K562 (cell line): ENCODE data around the gene LAG3. TPM values are rescaled to one million over a fixed set of nuclear protein-coding genes. Genes with fewer than 3 reads are reported as not detected.

Source experiments
- C11orf30 ChIP-seq: fragments of 450-650 bp; IDR thresholded peaks from 2 replicates; pipeline ENCODE4 v1.6.1; 2016; ENCODE audit warnings: low read depth, mild to moderate bottlenecking
- FOS ChIP-seq: IDR thresholded peaks from 3 replicates; pipeline ENCODE4 v1.6.1; 2011; ENCODE audit not compliant: insufficient read length; ENCODE audit errors: extremely low read depth
- SAP30 ChIP-seq: fragments of 200-600 bp; sonication (generic); IDR thresholded peaks from 2 replicates; pipeline ENCODE4 v1.6.1; 2012; ENCODE audit warnings: borderline replicate concordance, low read depth, mild to moderate bottlenecking, moderate library complexity, low read length, control low read depth, inconsistent platforms; ENCODE audit not compliant: insufficient read depth, poor library complexity, severe bottlenecking
- TEAD2 ChIP-seq: fragments of 450-650 bp; IDR thresholded peaks from 2 replicates; pipeline ENCODE4 v1.6.1; 2016; ENCODE audit warnings: missing genetic modification characterization, control low read depth, missing compliant biosample characterization
- YY1 ChIP-seq, 3 experiments: IDR thresholded peaks; 2 replicates each; pipeline ENCODE4 v1.6.1; 2011; ENCODE audit warnings: low read length in 2 of 3, mild to moderate bottlenecking in 2 of 3, moderate library complexity in 2 of 3, borderline replicate concordance in 1 of 3, control low read depth in 1 of 3, low read depth in 1 of 3; ENCODE audit not compliant: insufficient read depth in 3 of 3, insufficient replicate concordance in 2 of 3, control insufficient read depth in 1 of 3, insufficient read length in 1 of 3; ENCODE audit errors: extremely low read depth in 1 of 3
- ZKSCAN8 ChIP-seq: fragments of 200-800 bp; sonication (Bioruptor generic); IDR thresholded peaks from 2 replicates; pipeline ENCODE4 v1.6.1; 2016; ENCODE audit warnings: missing genetic modification characterization, missing compliant biosample characterization
- ZNF146 ChIP-seq: IDR thresholded peaks from one replicate; pipeline ENCODE4 v1.6.1; 2018; ENCODE audit warnings: missing compliant biosample characterization; ENCODE audit not compliant: unreplicated experiment
- ZNF584 ChIP-seq: fragments of 200-800 bp; sonication (Bioruptor generic); IDR thresholded peaks from 2 replicates; pipeline ENCODE4 v1.6.1; 2016; ENCODE audit warnings: low read depth, mild to moderate bottlenecking, missing genetic modification characterization, missing compliant biosample characterization
- polyA plus RNA-seq, 8 experiments: library from polyadenylated mRNA; depleted of rRNA in 4 of 8; stranded (reverse) in 5 of 8; unstranded in 3 of 8; fragments of >200 nt; fragmentation: Nextera tagmentation in 2 of 8; fragmentation: Illumina TruSeq in 1 of 8; extraction: Ambion mirVana in 2 of 8; extraction: Trizol in 1 of 8; gene quantifications; 2 replicates each; pipeline versions ENCODE4 v1.2.1 to v1.2.3, GENCODE V29; 2011 to 2014; ENCODE audit warnings: inconsistent platforms in 1 of 8, missing spikeins in 1 of 8
- total RNA-seq, 7 experiments: library from RNA; depleted of rRNA in 6 of 7; stranded (reverse); fragments of >200 nt in 6 of 7; fragmentation: Illumina TruSeq in 2 of 7; extraction: Trizol in 2 of 7; gene quantifications; 2 replicates each; pipeline versions ENCODE4 v1.2.1 to v1.2.3, GENCODE V29; 2011 to 2021; ENCODE audit warnings: low replicate concordance in 1 of 7
- TF ChIP-seq, protein P1 (sequence below): fragments of 450-650 bp; IDR thresholded peaks from 2 replicates; pipeline ENCODE4 v1.6.1; 2014; ENCODE audit warnings: low read depth, mild to moderate bottlenecking, moderate library complexity, borderline replicate concordance
- TF ChIP-seq, protein P2 (sequence below): fragments of 250-450 bp; sonication (Bioruptor Pico); IDR thresholded peaks from 2 replicates; pipeline ENCODE4 v1.9.0; 2021; ENCODE audit warnings: mild to moderate bottlenecking
- TF ChIP-seq, protein P3 (sequence below), 2 experiments: fragments of 450-650 bp in 1 of 2; sonication (generic) in 1 of 2; formaldehyde crosslinking in 1 of 2; IDR thresholded peaks; 2 replicates each; pipeline versions ENCODE4 v1.7.1 to v1.9.0; 2016 to 2022; ENCODE audit warnings: inconsistent platforms in 1 of 2, mild to moderate bottlenecking in 1 of 2, missing genetic modification reagents in 1 of 2
- TF ChIP-seq, protein P4 (sequence below), 2 experiments: fragments of 200-800 bp in 1 of 2; sonication (Bioruptor generic) in 1 of 2; sonication (generic) in 1 of 2; formaldehyde crosslinking in 1 of 2; IDR thresholded peaks in 1 of 2; conservative IDR thresholded peaks in 1 of 2; 2 replicates each; pipeline versions ENCODE4 v1.5.0 to v1.6.1; 2016 to 2020; ENCODE audit warnings: missing compliant biosample characterization in 1 of 2, missing genetic modification characterization in 1 of 2, missing genetic modification reagents in 1 of 2

The LAG3 gene
- total and polyA plus RNA-seq, 9 of the 15 experiments (the other 6 are each of a cell fraction or from before 2014, with no cell fraction given): 0.07 to 0.66 (median 0.09) TPM; not detected in 1

DNA sequence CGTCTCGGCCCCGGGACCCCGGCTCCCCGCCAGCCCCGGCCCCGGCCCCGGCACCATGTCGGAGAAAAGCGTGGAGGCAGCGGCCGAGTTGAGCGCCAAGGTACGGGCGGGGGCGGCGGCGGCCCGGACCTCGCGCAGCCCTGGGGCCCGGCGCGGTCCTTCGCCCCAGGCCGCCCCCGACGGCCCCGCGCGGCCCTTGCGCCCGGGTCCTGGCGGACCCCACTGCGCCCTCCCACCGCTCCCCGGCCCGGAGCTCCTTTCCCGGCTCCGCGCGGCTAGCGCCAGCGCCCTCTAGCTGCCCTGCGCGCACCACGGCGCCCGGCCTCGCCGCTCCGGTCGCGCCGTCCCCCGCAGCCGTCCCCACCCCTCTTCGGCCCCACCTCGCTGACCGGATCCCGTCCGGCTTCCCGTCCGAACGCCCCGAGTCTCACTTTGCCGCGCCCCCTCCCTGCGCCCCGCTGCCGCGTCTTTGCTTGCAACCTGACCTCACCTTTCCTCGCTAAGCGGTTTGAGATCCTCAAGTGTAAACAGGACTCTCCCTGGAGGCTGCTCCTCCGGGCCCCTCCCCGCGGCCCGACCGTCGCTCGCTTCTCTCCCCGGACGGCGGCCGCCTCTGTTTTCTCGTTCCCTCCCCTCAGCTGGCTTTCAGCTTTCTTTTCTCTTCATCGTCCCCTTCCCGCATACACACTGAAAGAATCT is 5.5 kb upstream of the LAG3 start (continued):
- TF ChIP-seq FOS (no peak), TEAD2 (tag) (no peak), C11orf30 (no peak), ZKSCAN8 (CRISPR knock-in tag) (no peak), ZNF584 (no peak), ZNF146 (CRISPR knock-in tag) (no peak), YY1 (IDR thresholded peaks at IDR 0.05; ENCODE audit: borderline replicate concordance in 1 of 3, control insufficient read depth in 1 of 3, extremely low read depth in 1 of 3, insufficient read depth in 3 of 3, insufficient read length in 1 of 3, insufficient replicate concordance in 2 of 3, low read depth in 1 of 3, low read length in 2 of 3) (peak in 1 of 3 experiments; percentile 63), SAP30 (peak; percentile 43)
- TF ChIP-seq, protein P1, sequence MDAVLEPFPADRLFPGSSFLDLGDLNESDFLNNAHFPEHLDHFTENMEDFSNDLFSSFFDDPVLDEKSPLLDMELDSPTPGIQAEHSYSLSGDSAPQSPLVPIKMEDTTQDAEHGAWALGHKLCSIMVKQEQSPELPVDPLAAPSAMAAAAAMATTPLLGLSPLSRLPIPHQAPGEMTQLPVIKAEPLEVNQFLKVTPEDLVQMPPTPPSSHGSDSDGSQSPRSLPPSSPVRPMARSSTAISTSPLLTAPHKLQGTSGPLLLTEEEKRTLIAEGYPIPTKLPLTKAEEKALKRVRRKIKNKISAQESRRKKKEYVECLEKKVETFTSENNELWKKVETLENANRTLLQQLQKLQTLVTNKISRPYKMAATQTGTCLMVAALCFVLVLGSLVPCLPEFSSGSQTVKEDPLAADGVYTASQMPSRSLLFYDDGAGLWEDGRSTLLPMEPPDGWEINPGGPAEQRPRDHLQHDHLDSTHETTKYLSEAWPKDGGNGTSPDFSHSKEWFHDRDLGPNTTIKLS: no peak
- TF ChIP-seq, protein P2, sequence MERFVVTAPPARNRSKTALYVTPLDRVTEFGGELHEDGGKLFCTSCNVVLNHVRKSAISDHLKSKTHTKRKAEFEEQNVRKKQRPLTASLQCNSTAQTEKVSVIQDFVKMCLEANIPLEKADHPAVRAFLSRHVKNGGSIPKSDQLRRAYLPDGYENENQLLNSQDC: no peak
- TF ChIP-seq, protein P3, sequence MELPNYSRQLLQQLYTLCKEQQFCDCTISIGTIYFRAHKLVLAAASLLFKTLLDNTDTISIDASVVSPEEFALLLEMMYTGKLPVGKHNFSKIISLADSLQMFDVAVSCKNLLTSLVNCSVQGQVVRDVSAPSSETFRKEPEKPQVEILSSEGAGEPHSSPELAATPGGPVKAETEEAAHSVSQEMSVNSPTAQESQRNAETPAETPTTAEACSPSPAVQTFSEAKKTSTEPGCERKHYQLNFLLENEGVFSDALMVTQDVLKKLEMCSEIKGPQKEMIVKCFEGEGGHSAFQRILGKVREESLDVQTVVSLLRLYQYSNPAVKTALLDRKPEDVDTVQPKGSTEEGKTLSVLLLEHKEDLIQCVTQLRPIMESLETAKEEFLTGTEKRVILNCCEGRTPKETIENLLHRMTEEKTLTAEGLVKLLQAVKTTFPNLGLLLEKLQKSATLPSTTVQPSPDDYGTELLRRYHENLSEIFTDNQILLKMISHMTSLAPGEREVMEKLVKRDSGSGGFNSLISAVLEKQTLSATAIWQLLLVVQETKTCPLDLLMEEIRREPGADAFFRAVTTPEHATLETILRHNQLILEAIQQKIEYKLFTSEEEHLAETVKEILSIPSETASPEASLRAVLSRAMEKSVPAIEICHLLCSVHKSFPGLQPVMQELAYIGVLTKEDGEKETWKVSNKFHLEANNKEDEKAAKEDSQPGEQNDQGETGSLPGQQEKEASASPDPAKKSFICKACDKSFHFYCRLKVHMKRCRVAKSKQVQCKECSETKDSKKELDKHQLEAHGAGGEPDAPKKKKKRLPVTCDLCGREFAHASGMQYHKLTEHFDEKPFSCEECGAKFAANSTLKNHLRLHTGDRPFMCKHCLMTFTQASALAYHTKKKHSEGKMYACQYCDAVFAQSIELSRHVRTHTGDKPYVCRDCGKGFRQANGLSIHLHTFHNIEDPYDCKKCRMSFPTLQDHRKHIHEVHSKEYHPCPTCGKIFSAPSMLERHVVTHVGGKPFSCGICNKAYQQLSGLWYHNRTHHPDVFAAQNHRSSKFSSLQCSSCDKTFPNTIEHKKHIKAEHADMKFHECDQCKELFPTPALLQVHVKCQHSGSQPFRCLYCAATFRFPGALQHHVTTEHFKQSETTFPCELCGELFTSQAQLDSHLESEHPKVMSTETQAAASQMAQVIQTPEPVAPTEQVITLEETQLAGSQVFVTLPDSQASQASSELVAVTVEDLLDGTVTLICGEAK (IDR thresholded peaks at IDR 0.05): peak; percentile 37; the same call in 1 of the 2 replicates
- TF ChIP-seq, protein P3 (CRISPR knock-in tag; IDR thresholded peaks at IDR 0.05): no peak
- TF ChIP-seq, protein P4, sequence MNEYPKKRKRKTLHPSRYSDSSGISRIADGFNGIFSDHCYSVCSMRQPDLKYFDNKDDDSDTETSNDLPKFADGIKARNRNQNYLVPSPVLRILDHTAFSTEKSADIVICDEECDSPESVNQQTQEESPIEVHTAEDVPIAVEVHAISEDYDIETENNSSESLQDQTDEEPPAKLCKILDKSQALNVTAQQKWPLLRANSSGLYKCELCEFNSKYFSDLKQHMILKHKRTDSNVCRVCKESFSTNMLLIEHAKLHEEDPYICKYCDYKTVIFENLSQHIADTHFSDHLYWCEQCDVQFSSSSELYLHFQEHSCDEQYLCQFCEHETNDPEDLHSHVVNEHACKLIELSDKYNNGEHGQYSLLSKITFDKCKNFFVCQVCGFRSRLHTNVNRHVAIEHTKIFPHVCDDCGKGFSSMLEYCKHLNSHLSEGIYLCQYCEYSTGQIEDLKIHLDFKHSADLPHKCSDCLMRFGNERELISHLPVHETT (CRISPR knock-in tag; conservative IDR thresholded peaks at IDR 0.05 in 1 of 2, IDR thresholded peaks at IDR 0.05 in 1 of 2): peak in 1 of 2 experiments; percentile 86; a peak in 2 of 4 replicates
